GM10266 (cell line): Measurements from ENCODE around the gene WDR86.

ENCODE experiments used
- DNase-seq: peaks from one replicate; pipeline ENCODE4 v3.0.0; 2012; ENCODE audit errors: extremely low spot score
- TF ChIP-seq, protein P1 (sequence below): IDR thresholded peaks from 2 replicates; pipeline ENCODE4 v1.5.1; 2012; ENCODE audit warnings: mild to moderate bottlenecking, low read depth; ENCODE audit not compliant: control insufficient read depth, insufficient read depth; ENCODE audit errors: missing control alignments

Gene WDR86

GRCh38 chr7:151430391-151431205 lies 20.8 kb upstream of the WDR86 start:
- no peak for DNase-seq
- TF ChIP-seq, protein P1, sequence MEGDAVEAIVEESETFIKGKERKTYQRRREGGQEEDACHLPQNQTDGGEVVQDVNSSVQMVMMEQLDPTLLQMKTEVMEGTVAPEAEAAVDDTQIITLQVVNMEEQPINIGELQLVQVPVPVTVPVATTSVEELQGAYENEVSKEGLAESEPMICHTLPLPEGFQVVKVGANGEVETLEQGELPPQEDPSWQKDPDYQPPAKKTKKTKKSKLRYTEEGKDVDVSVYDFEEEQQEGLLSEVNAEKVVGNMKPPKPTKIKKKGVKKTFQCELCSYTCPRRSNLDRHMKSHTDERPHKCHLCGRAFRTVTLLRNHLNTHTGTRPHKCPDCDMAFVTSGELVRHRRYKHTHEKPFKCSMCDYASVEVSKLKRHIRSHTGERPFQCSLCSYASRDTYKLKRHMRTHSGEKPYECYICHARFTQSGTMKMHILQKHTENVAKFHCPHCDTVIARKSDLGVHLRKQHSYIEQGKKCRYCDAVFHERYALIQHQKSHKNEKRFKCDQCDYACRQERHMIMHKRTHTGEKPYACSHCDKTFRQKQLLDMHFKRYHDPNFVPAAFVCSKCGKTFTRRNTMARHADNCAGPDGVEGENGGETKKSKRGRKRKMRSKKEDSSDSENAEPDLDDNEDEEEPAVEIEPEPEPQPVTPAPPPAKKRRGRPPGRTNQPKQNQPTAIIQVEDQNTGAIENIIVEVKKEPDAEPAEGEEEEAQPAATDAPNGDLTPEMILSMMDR = no peak

DNA sequence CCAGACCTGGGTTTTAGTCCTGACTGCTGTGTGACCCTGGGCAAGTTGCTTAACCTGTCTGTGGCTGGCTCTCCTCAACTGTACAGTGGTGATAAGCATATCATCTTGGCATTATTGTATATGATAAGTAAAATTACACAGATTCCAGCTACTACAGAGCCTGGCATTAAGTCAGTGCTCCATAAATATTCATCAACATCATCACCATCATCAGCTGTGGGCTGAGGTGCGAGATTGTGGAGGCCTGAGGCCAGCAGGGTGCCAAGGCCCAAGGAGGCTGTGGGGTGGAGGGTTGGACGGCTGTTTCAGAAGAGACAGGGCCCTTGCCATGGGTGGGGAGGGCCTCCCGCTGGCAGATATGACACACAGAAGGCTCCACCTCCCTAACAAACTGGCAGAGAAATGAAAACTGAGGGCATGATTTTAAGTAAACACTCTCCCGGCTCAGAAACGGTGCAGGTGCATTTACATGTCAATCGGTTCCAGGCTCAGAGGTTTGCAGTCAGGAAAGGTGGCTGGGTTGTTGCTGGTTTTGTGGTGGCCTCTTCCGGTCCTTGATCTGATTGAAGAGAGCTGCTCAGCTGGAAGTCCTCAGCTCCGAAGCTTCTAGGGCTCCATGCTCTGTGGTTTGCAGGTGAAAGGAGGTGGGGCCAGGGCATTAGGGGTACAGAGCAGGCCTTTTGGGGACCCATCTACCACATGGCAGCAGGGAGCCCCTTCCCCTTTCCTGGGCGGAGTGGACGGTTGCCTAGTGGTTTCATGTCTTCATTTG lies 19.9 kb upstream of the WDR86 start:
- TF ChIP-seq, protein P1 = no peak
- DNase-seq = no peak

GRCh38 chr7:151429237-151429559 lies 19.4 kb upstream of the WDR86 start:
- no peak for DNase-seq
- TF ChIP-seq, protein P1 = no peak

GRCh38 chr7:151428378-151429236 lies 18.8 kb upstream of the WDR86 start:
- TF ChIP-seq, protein P1 = no peak
- no peak for DNase-seq

GRCh38 chr7:151427705-151428377 lies 18.0 kb upstream of the WDR86 start:
- TF ChIP-seq, protein P1 = no peak
- no peak for DNase-seq

- TF ChIP-seq, protein P1 = no peak
Observed at GRCh38 chr7:151426904-151427704, 17.3 kb upstream of the WDR86 start.

More at GRCh38 chr7:151426904-151427704, 17.3 kb upstream of the WDR86 start:
- DNase-seq = no peak
